ENCODE data around the gene NQO2. TPM values are rescaled to one million over a fixed set of nuclear protein-coding genes. Genes with fewer than 3 reads are reported as not detected.

The NQO2 gene
- total and polyA plus RNA-seq, 2 of the 13 experiments (the other 11 are each of a cell fraction or from before 2014, with no cell fraction given), result 32.2 to 56.5 TPM

DNA sequence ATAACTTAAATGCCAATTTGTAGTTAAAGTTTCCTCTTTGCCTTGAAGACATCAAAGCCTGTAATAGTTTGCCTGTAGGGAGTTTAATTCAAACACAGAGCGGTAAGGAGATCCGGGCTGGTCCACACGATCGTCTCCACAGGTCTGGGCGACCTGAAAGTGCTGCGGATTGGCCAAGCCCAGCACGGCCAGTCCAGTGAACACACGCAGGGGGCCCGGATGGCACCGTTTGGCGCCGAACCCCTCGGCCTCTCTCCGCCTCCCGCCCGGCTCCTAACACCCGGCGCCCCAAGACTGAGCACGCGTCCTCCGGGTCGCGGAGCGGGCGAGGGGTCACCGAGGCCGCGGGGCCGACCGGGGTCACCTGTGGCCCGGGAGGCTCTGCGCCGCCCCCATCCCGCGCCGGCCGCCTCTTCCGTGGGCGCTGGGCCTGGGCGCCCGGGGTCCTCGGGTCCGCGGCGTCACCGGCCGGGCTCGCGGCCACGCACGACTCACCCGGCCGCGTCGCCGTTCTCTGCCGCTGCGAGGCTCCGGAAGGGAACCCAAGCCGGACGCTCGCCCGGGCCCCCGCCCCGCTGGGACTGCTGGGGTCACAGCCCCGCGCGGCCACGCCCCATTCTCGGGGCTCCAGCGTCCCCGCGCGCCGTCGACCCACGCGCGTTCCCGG lies 28.8 kb upstream of the NQO2 start (continued):
- TF ChIP-seq PLSCR1 (CRISPR knock-in tag; IDR thresholded peaks at IDR 0.05; ENCODE audit: borderline replicate concordance) (no peak), SMAD3 (CRISPR knock-in tag; IDR thresholded peaks at IDR 0.05) (no peak), ZSCAN22 (CRISPR knock-in tag; IDR thresholded peaks at IDR 0.05) (0 out of 2 replicates have a peak, but pooled peaks have one; percentile 31), ERF (CRISPR knock-in tag; IDR thresholded peaks at IDR 0.05) (no peak), SIX4 (CRISPR knock-in tag; IDR thresholded peaks at IDR 0.05) (no peak), FOXA1 (IDR thresholded peaks at IDR 0.05) (no peak), FOXA1 (CRISPR knock-in tag; IDR thresholded peaks at IDR 0.05) (no peak), DPF2 (CRISPR knock-in tag; IDR thresholded peaks at IDR 0.05; ENCODE audit: borderline replicate concordance, low read depth) (no peak), EHMT2 (IDR thresholded peaks at IDR 0.05; ENCODE audit: borderline replicate concordance, low read depth, low read length) (no peak), RXRB (CRISPR knock-in tag; IDR thresholded peaks at IDR 0.05; ENCODE audit: borderline replicate concordance) (no peak), ZNF615 (CRISPR knock-in tag; IDR thresholded peaks at IDR 0.05; ENCODE audit: borderline replicate concordance) (no peak), ZFX (CRISPR knock-in tag; IDR thresholded peaks at IDR 0.05; ENCODE audit: low read depth) (no peak), BRD4 (CRISPR knock-in tag; IDR thresholded peaks at IDR 0.05) (0 out of 2 replicates have a peak, but pooled peaks have one; percentile 20), HHEX (CRISPR knock-in tag; IDR thresholded peaks at IDR 0.05) (no peak), ZFP90 (CRISPR knock-in tag; IDR thresholded peaks at IDR 0.05; ENCODE audit: borderline replicate concordance) (no peak; the same call in 1 of the 2 replicates), ZFYVE20 (CRISPR knock-in tag; IDR thresholded peaks at IDR 0.05; ENCODE audit: borderline replicate concordance, low read depth) (peak; percentile 55; the same call in 1 of the 2 replicates), DMAP1 (CRISPR knock-in tag; IDR thresholded peaks at IDR 0.05) (no peak), SOX13 (IDR thresholded peaks at IDR 0.05) (no peak), SOX13 (CRISPR knock-in tag; conservative IDR thresholded peaks at IDR 0.05 in 1 of 2, IDR thresholded peaks at IDR 0.05 in 1 of 2) (no peak), JUN (CRISPR knock-in tag; IDR thresholded peaks at IDR 0.05) (no peak), SATB2 (CRISPR knock-in tag; IDR thresholded peaks at IDR 0.05) (no peak), KDM3A (CRISPR knock-in tag; IDR thresholded peaks at IDR 0.05; ENCODE audit: low read depth) (no peak), ZNF282 (IDR thresholded peaks at IDR 0.05; ENCODE audit: partially characterized antibody) (no peak), TP53 (CRISPR knock-in tag; conservative IDR thresholded peaks at IDR 0.05) (no peak), NKX3-1 (CRISPR knock-in tag; IDR thresholded peaks at IDR 0.05) (no peak)
- TF ChIP-seq, protein P1, sequence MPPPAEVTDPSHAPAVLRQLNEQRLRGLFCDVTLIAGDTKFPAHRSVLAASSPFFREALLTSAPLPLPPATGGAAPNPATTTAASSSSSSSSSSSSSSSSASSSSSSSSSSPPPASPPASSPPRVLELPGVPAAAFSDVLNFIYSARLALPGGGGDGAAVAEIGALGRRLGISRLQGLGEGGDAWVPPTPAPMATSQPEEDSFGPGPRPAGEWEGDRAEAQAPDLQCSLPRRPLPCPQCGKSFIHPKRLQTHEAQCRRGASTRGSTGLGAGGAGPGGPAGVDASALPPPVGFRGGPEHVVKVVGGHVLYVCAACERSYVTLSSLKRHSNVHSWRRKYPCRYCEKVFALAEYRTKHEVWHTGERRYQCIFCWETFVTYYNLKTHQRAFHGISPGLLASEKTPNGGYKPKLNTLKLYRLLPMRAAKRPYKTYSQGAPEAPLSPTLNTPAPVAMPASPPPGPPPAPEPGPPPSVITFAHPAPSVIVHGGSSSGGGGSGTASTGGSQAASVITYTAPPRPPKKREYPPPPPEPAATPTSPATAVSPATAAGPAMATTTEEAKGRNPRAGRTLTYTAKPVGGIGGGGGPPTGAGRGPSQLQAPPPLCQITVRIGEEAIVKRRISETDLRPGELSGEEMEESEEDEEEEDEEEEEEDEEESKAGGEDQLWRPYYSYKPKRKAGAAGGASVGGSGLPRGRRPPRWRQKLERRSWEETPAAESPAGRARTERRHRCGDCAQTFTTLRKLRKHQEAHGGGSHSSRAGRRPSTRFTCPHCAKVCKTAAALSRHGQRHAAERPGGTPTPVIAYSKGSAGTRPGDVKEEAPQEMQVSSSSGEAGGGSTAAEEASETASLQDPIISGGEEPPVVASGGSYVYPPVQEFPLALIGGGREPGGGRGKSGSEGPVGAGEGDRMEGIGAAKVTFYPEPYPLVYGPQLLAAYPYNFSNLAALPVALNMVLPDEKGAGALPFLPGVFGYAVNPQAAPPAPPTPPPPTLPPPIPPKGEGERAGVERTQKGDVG (CRISPR knock-in tag; IDR thresholded peaks at IDR 0.05; ENCODE audit: borderline replicate concordance), result no peak
- TF ChIP-seq, protein P2, sequence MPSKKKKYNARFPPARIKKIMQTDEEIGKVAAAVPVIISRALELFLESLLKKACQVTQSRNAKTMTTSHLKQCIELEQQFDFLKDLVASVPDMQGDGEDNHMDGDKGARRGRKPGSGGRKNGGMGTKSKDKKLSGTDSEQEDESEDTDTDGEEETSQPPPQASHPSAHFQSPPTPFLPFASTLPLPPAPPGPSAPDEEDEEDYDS (CRISPR knock-in tag; IDR thresholded peaks at IDR 0.05), result no peak
- TF ChIP-seq, protein P3, sequence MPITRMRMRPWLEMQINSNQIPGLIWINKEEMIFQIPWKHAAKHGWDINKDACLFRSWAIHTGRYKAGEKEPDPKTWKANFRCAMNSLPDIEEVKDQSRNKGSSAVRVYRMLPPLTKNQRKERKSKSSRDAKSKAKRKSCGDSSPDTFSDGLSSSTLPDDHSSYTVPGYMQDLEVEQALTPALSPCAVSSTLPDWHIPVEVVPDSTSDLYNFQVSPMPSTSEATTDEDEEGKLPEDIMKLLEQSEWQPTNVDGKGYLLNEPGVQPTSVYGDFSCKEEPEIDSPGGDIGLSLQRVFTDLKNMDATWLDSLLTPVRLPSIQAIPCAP (CRISPR knock-in tag; IDR thresholded peaks at IDR 0.05; ENCODE audit: low read depth), result no peak
